Prostate gland (tissue), 2 donors: ENCODE measurements around the gene NOXA1. TPM values are rescaled to one million over a fixed set of nuclear protein-coding genes. Genes with fewer than 3 reads are reported as not detected.

Source experiments
- DNase-seq: peaks from one replicate; pipeline ENCODE4 v3.0.0-alpha.2; 2019; ENCODE audit warnings: low spot score
- H3K27ac ChIP-seq, 2 donors: fragments of 200-600 bp; sonication (generic); 2 replicates each; pipeline ENCODE4 v1.5.1; 2017 to 2019
- H3K27me3 ChIP-seq: fragments of 200-600 bp; sonication (generic); replicated peaks from 2 replicates; pipeline ENCODE4 v1.5.1; 2019; ENCODE audit not compliant: insufficient read depth
- H3K36me3 ChIP-seq, 2 donors: fragments of 200-600 bp; sonication (generic); 1 replicate in 1 of 2; 2 replicates in 1 of 2; pipeline versions ENCODE4 v1.5.1 to v1.8.1; 2017 to 2019
- H3K4me1 ChIP-seq: fragments of 200-600 bp; sonication (generic); replicated peaks from 2 replicates; pipeline ENCODE4 v1.5.1; 2019
- H3K4me3 ChIP-seq, 2 donors: fragments of 200-600 bp; sonication (generic); 2 replicates each; pipeline ENCODE4 v1.5.1; 2017 to 2019
- H3K9me3 ChIP-seq: fragments of 200-600 bp; sonication (generic); 2 replicates; pipeline ENCODE4 v1.5.1; 2017
- POLR2A ChIP-seq: fragments of 450-650 bp; IDR thresholded peaks from one replicate; pipeline ENCODE4 v1.6.1; 2016; ENCODE audit warnings: antibody characterized with exemption, mild to moderate bottlenecking
- POLR2AphosphoS5 ChIP-seq: sonication (generic); formaldehyde crosslinking; IDR thresholded peaks from one replicate; pipeline ENCODE4 v1.6.1; 2017; ENCODE audit warnings: antibody characterized with exemption
- WGBS: methylation state at CpG from one replicate; pipeline ENCODE4 v1.1.5; 2018; 5-methylcytosine and 5-hydroxymethylcytosine counted together
- intact Hi-C: fragments of 100-400 bp; cut with DNase I; formaldehyde crosslinking; loops from one replicate; pipeline ENCODE4 v1.14.2; 2022
- total RNA-seq, 2 donors: library from RNA; depleted of rRNA; stranded (reverse); fragments of >200 nt; gene quantifications; one replicate each; pipeline ENCODE4 v1.1.0, GENCODE V29; 2016
- TF ChIP-seq, protein P1 (sequence below), 4 experiments: fragments of 200-600 bp in 2 of 4; fragments of 450-650 bp in 2 of 4; sonication (generic) in 2 of 4; IDR thresholded peaks; 1 replicate in 3 of 4; 2 replicates in 1 of 4; pipeline ENCODE4 v1.5.1; 2016 to 2019; ENCODE audit warnings: antibody characterized with exemption in 4 of 4, mild to moderate bottlenecking in 2 of 4, moderate library complexity in 2 of 4

Gene NOXA1
- total RNA-seq, 2 donors from 2014 or later: 7.5 to 17.1 TPM

DNA sequence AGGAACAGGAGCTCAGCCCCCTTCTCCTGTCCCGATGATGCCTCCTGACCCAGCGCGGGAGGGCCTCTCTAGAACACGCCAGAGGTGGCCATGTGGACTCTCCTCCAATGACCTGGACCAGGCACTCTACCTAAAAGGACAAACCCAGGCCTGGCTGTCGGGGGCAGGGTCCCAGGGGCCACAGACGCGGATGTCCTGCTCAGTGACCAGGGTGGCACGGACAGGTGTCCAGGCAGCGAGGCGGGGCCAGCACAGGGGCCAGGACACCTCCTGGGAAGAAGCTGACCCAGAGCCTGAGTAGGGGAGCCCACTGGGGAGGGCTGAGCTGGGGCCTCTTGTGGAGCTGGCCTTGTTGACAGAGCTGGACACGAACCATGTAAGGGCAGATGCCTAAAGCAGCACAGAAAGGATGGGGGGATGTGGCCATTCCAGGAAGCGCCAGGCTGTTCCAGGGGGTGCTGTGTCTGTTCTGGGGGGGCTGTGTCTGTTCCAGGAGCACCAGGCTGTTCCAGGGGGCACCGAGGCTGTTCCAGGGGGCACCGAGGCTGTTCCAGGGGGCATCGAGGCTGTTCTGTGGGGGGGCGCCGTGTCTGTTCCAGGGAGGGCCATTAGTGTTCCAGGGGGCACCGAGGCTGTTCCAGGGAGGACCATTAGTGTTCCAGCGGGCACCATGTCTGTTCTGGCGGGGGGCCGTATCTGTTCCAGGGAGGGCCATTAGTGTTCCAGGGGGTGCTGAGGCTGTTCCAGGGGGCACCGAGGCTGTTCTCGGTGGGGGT lies 30.8 kb upstream of the NOXA1 start:
- no peaks in the 10 kb centered on the region for H3K9me3 ChIP-seq
- no peaks in the 10 kb centered on the region for H3K4me1 ChIP-seq
- DNase-seq: no peak
- H3K27ac ChIP-seq: no peak overlapping the region
- intact Hi-C loops: no loop called here
- H3K4me3 ChIP-seq: no peak overlapping the region
- WGBS: 95% methylated on average over 21 of the region's 23 CpGs
- no peaks in the 10 kb centered on the region for H3K36me3 ChIP-seq
- TF ChIP-seq POLR2AphosphoS5: no peak
- TF ChIP-seq POLR2A: no peak
- TF ChIP-seq, protein P1, sequence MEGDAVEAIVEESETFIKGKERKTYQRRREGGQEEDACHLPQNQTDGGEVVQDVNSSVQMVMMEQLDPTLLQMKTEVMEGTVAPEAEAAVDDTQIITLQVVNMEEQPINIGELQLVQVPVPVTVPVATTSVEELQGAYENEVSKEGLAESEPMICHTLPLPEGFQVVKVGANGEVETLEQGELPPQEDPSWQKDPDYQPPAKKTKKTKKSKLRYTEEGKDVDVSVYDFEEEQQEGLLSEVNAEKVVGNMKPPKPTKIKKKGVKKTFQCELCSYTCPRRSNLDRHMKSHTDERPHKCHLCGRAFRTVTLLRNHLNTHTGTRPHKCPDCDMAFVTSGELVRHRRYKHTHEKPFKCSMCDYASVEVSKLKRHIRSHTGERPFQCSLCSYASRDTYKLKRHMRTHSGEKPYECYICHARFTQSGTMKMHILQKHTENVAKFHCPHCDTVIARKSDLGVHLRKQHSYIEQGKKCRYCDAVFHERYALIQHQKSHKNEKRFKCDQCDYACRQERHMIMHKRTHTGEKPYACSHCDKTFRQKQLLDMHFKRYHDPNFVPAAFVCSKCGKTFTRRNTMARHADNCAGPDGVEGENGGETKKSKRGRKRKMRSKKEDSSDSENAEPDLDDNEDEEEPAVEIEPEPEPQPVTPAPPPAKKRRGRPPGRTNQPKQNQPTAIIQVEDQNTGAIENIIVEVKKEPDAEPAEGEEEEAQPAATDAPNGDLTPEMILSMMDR (IDR thresholded peaks at IDR 0.05): no peak
- H3K27me3 ChIP-seq: no peaks in the 10 kb centered on the region

DNA sequence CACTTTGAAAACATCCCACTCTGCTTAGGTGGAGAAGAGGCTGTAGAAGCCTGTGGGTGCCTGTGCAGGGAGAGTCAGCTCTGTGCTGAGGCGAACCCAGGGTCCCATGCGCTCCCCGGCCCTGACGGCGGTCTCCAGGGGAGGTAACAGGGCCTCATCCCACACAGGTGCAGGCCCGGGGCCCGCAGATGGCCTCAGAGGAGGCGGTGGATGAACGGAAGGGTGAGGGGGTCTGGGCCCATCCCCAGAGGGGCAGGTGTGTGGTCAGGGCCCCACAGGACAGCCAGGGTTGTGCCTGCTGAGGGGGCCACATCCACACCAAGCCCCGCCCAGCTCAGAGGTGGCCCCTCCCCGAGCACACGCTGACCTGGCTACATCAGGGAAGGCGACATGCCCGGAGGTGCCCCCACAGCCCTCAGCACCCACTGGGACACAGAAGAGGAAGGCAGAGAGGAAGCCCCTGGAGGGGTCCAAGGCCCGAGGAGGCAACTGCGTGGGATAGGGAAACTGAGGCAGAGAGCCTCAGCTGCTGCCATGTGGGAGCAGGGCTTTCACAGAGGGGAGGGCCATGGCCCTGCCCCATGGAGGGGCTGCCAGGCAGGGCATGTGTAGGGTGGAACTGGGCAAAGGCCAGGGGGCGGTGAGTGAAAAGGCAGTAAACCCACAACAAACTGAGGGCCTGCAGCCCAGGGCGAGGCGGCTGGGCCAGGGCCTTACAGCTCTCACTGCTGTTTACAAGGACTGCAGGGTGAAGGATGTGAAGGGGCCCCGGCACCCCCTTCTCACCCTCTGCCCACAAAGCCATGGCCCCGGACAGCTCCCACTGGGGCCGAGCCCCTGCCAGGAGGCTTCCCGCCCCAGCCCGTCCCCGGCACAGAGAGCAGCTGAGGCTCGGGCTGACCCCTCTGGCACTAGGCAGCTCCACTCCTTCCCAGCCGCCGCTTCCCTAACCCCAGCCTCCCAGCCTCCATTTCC lies 29.7 kb upstream of the NOXA1 start:
- Histone ChIP-seq H3K27me3 (no peaks in the 10 kb centered on the region), H3K4me3 (no peak overlapping the region), H3K9me3 (no peaks in the 10 kb centered on the region), H3K4me1 (no peaks in the 10 kb centered on the region), H3K27ac (no peak overlapping the region), H3K36me3 (no peaks in the 10 kb centered on the region)
- no peak for DNase-seq
- 95% methylated on average over 28 of the region's 28 CpGs for WGBS
- TF ChIP-seq, protein P1 (IDR thresholded peaks at IDR 0.05): no peak
- no peak for TF ChIP-seq POLR2A
- no peak for TF ChIP-seq POLR2AphosphoS5
- intact Hi-C loops: no loop called here

DNA sequence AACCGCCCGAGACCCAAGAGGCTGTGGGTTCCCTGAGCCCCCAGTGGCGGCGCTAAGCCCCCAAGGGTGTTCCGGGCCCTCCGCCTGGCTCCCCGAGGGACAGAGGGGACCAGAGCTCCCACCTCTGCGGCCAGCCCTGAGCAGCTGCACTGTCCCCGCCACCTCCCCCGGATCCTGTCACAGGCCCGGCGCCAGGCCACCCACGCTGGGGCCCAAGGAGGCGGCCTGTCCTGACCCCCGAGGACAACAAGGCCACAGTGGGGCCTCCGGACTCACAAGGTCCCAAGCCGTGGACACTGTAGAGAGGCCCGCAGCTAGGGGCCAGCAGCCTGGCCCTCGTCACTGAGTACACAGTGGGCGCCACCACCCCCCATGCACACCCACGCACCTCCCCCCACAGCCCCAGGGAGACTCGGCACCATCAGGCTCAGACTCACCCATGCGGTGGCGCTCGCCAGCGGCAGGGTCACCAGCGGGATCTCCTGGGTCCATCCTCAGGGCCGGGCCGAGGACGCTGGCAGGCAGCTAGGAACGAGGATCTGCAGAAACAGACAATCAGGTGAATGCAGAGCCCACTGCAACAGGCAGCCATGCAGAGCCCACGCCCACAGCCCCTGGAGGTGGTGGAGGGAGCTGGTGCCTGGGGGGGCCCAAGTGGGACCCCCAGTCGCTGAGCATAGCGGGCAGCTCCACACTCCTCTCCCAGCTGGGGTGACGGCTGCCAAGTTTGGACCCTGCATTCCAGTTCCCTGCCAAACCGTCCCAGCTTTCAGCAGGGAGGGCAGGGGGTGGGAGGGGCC lies 28.1 kb upstream of the NOXA1 start:
- no peak for DNase-seq
- intact Hi-C loops: no loop called here
- H3K4me1 ChIP-seq: no peaks in the 10 kb centered on the region
- no peak overlapping the region for H3K27ac ChIP-seq
- no peaks in the 10 kb centered on the region for H3K36me3 ChIP-seq
- H3K4me3 ChIP-seq: no peak overlapping the region
- WGBS: 83% methylated on average over 18 of the region's 36 CpGs
- no peaks in the 10 kb centered on the region for H3K27me3 ChIP-seq
- H3K9me3 ChIP-seq: no peaks in the 10 kb centered on the region
- no peak for TF ChIP-seq POLR2A
- no peak for TF ChIP-seq POLR2AphosphoS5
- TF ChIP-seq, protein P1 (IDR thresholded peaks at IDR 0.05): no peak

DNA sequence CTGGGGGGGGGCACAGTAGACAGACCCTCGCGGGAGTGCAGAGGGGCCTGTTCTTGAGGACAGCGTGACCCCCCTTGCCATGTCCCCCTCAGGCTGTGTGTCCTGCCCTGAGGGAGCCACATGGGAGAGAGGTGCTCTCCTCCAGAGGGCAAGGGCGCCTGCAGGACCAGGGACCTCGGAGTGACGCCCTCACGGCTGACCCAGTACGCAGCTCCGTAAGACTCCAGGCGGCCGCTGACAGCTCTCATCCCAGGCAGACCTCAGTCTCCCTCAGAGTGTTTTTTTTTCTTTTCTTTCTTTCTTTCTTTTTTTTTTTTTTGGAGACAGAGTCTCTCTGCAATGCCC lies 27.6 kb upstream of the NOXA1 start:
- intact Hi-C loops: no loop called here
- no peak overlapping the region for H3K4me3 ChIP-seq
- no peaks in the 10 kb centered on the region for H3K36me3 ChIP-seq
- H3K27me3 ChIP-seq: no peaks in the 10 kb centered on the region
- H3K9me3 ChIP-seq: no peaks in the 10 kb centered on the region
- WGBS: 83% methylated on average over 11 of the region's 11 CpGs
- no peak overlapping the region for H3K27ac ChIP-seq
- H3K4me1 ChIP-seq: no peaks in the 10 kb centered on the region
- TF ChIP-seq POLR2AphosphoS5: no peak
- TF ChIP-seq, protein P1 (IDR thresholded peaks at IDR 0.05): no peak
- TF ChIP-seq POLR2A: no peak
- no peak for DNase-seq
